ENCODE results near the gene OR2Y1. TPM values are rescaled to one million over a fixed set of nuclear protein-coding genes. Genes with fewer than 3 reads are reported as not detected.
A peak's percentile ranks its signal among the peaks of the same experiment; 100 is the strongest.
"Not testable (repeated sequence)": the region's sequence is repeated elsewhere in the genome, so short reads cannot be mapped to it uniquely, and the experiment has no call there.

The OR2Y1 gene
- total RNA-seq, 1 donor from 2014 or later: not detected

DNA sequence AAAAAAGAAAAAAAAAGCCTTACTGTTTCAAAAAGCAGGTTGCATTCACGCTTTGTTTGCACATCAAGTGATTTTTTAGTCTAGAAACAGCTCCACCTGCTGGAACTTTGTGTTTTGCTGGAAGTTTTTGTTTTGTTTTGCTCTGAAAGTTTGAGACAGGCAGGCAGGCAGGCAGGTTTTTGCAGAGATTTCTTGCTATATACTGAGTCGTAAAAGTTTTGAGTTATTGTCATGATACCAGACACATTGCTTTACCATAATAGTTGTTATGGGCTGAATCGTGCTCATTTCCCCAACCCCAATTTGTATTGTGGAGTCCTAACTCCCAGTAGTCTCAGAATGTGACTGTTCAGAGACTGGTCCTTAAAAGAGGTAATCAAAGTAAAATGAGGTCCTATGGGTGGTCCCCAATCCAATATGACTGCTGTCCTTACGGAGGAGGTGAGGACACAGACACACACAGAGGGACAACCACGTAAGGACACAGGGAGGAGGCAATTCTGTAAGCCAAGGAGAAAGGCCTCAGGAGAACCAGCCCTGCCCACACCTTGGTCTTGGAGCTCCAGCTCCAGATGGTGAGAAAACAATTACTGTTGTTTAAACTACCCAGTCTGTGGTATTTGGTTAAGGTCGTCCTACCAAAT is 20.9 kb downstream of the OR2Y1 start:
- Mint-ChIP-seq H3K36me3 (ENCODE audit: low read depth) (no peaks in the 10 kb centered on the region), H3K9me3 (no peaks in the 10 kb centered on the region), H3K4me3 (no peak overlapping the region), H3K27ac (ENCODE audit: unreplicated experiment) (no peak overlapping the region), H3K4me1 (no peaks in the 10 kb centered on the region), H3K27me3 (ENCODE audit: low read depth) (peaks cover 48% of the 10 kb centered on the region)
- DNase-seq (ENCODE audit: low read depth, low spot score): peak; percentile 49
- TF ChIP-seq, protein P1, sequence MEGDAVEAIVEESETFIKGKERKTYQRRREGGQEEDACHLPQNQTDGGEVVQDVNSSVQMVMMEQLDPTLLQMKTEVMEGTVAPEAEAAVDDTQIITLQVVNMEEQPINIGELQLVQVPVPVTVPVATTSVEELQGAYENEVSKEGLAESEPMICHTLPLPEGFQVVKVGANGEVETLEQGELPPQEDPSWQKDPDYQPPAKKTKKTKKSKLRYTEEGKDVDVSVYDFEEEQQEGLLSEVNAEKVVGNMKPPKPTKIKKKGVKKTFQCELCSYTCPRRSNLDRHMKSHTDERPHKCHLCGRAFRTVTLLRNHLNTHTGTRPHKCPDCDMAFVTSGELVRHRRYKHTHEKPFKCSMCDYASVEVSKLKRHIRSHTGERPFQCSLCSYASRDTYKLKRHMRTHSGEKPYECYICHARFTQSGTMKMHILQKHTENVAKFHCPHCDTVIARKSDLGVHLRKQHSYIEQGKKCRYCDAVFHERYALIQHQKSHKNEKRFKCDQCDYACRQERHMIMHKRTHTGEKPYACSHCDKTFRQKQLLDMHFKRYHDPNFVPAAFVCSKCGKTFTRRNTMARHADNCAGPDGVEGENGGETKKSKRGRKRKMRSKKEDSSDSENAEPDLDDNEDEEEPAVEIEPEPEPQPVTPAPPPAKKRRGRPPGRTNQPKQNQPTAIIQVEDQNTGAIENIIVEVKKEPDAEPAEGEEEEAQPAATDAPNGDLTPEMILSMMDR (conservative IDR thresholded peaks at IDR 0.05): peak; percentile 74

DNA sequence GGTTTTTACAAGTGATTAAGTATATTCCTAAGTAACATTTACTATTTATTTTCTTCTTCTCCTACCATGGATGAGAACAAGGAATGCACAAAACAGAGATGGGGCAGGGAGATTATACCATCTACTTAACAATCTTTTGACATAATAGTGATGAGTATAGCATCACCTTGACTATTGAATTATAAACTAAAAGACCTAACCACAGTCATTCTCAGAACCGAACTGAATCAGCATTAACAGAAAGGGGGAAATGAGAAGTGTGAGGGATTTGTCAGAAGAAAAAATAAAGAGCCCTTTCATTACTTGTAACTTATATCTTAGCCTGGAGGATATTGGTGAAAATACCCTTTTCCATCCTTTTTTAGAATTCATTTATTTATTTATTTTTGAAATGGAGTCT is 21.9 kb downstream of the OR2Y1 start:
- no peak for DNase-seq (ENCODE audit: low read depth, low spot score)
- Mint-ChIP-seq H3K27me3 (ENCODE audit: low read depth) (peaks cover 49% of the 10 kb centered on the region), H3K27ac (ENCODE audit: unreplicated experiment) (no peak overlapping the region)

DNA sequence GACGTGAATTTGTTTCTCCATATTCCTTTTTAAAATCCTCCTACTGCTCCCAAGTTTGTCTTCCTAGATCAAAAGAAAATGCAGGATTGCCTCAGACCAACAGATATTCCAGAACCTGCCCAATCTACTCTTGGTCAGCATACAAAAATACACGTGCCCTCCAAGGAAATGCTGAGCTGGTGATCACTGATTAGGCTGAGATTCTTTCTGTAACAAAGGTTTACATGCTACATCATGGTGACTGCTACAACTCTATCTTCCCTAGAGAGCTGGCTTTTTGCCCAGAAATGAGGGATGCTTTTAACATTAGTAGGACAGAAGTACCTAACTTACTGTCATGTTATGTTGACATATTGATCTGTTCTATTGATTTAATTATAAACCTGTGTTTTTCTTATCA is 35.5 kb downstream of the OR2Y1 start:
- Mint-ChIP-seq H3K9me3 (peaks cover 4% of the 10 kb centered on the region), H3K4me3 (no peak overlapping the region), H3K36me3 (ENCODE audit: low read depth) (no peaks in the 10 kb centered on the region), H3K4me1 (no peaks in the 10 kb centered on the region), H3K27me3 (ENCODE audit: low read depth) (peaks cover 12% of the 10 kb centered on the region), H3K27ac (ENCODE audit: unreplicated experiment) (no peak overlapping the region)
- TF ChIP-seq, protein P1 (conservative IDR thresholded peaks at IDR 0.05): no peak
- no peak for DNase-seq (ENCODE audit: low read depth, low spot score)

More for the DNA sequence above, 21.9 kb downstream of the OR2Y1 start:
- TF ChIP-seq, protein P1 (conservative IDR thresholded peaks at IDR 0.05): no peak
- Mint-ChIP-seq H3K4me1 (no peaks in the 10 kb centered on the region), H3K36me3 (ENCODE audit: low read depth) (no peaks in the 10 kb centered on the region), H3K4me3 (no peak overlapping the region), H3K9me3 (no peaks in the 10 kb centered on the region)

DNA sequence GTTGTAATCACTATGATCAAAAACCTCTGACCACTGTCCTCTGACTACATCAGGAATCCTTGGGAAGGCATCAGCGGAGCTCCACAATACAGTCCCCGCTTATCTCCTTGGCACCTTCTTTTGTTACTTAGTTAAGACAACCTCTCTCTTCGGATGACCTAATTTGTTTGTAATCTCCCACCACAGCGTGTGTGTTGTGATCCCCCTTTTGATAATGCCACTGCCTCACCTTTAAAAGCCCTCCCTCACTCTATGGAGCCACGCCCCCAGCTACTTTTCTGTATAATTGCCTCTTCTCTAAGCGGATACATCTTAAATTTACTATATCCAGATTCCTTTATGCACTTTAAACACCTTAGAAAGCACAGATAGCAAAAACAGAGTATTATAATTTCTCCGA is 35.9 kb downstream of the OR2Y1 start:
- Mint-ChIP-seq H3K27me3 (ENCODE audit: low read depth) (peaks cover 16% of the 10 kb centered on the region), H3K9me3 (peaks cover 4% of the 10 kb centered on the region), H3K27ac (ENCODE audit: unreplicated experiment) (no peak overlapping the region), H3K4me3 (no peak overlapping the region), H3K36me3 (ENCODE audit: low read depth) (no peaks in the 10 kb centered on the region), H3K4me1 (no peaks in the 10 kb centered on the region)
- no peak for DNase-seq (ENCODE audit: low read depth, low spot score)
- TF ChIP-seq, protein P1 (conservative IDR thresholded peaks at IDR 0.05): no peak

DNA sequence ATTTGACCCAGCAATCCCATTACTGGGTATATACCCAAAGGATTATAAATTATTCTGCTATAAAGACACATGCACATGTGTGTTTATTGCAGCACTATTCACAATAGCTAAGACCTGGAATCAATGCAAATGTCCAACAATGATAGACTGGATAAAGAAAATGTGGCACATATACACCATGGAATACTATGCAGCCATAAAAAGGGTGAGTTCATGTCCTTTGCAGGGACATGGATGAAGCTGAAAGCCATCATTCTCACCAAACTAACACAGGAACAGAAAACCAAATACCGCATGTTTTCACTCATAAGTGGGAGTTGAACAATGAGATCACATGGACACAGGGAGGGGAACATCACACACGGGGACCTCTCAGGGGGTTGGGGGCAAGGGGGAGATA is 36.5 kb downstream of the OR2Y1 start:
- not testable (repeated sequence) for H3K36me3 Mint-ChIP-seq (ENCODE audit: low read depth); H3K27ac Mint-ChIP-seq (ENCODE audit: unreplicated experiment); H3K9me3 Mint-ChIP-seq; H3K4me3 Mint-ChIP-seq; H3K4me1 Mint-ChIP-seq; DNase-seq (ENCODE audit: low read depth, low spot score)
- H3K27me3 Mint-ChIP-seq (ENCODE audit: low read depth): peaks cover 17% of the 10 kb centered on the region

DNA sequence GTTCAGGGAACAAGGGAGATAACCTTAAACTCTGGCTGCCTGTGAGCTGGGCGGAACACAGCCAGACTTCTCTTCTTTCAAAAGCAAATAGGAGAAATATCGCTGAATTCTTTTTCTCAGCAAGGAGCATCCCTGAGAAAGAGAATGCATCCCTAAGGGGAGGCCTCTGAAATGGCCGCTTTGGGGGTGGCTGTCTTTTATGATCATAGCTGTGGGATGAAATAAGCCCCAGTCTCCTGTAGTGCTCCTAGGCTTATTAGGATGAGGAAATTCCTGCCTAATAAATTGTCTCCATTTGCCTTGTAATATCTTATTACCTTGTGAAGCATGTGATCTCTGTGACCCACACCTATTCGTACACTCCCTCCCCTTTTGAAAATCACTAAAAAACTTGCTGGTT is 39.4 kb downstream of the OR2Y1 start:
- not testable (repeated sequence) for H3K4me3 Mint-ChIP-seq; DNase-seq (ENCODE audit: low read depth, low spot score); H3K9me3 Mint-ChIP-seq; H3K27ac Mint-ChIP-seq (ENCODE audit: unreplicated experiment); H3K36me3 Mint-ChIP-seq (ENCODE audit: low read depth); H3K4me1 Mint-ChIP-seq
- peaks cover 34% of the 10 kb centered on the region for H3K27me3 Mint-ChIP-seq (ENCODE audit: low read depth)
